ENCODE data around the gene MRGPRG. TPM values are rescaled to one million over a fixed set of nuclear protein-coding genes. Genes with fewer than 3 reads are reported as not detected.
A peak's percentile ranks its signal among the peaks of the same experiment; 100 is the strongest.
"Not testable (repeated sequence)": the region's sequence is repeated elsewhere in the genome, so short reads cannot be mapped to it uniquely, and the experiment has no call there.

MRGPRG gene, protein sequence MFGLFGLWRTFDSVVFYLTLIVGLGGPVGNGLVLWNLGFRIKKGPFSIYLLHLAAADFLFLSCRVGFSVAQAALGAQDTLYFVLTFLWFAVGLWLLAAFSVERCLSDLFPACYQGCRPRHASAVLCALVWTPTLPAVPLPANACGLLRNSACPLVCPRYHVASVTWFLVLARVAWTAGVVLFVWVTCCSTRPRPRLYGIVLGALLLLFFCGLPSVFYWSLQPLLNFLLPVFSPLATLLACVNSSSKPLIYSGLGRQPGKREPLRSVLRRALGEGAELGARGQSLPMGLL
- not detected for total RNA-seq

DNA sequence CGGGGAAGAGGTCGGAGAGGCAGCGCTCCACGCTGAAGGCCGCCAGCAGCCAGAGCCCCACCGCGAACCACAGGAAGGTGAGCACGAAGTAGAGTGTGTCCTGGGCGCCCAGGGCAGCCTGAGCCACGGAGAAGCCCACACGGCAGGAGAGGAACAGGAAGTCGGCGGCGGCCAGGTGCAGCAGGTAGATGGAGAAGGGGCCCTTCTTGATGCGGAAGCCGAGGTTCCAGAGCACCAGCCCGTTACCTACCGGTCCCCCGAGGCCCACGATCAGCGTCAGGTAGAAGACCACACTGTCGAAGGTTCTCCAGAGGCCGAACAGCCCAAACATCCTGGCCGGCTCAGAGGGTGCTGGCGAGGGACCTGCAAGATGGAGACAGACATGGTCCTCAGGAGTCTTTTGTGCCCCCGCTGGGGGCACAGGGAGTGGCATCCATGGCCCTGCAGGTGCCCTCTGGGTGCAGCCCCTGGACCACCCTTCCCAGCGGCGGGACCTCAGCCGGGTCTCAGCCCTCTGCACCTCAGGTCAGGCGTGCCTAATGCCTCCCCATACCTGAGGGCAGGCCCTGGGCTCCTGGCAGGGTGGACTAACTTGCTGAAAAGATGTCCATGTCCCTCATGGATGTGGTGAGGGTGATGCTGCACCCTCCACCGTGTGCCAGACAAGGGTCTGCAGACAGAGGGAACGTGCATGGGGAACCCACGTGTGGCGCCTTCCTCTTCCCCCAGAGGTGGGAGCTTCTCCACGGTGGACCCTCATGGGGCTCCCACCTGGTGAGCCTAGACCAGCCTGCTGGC lies at the start of gene MRGPRG:
Gene MRGPRG (minus strand): TSS at position 331 of the 798 bp plus-strand sequence. CDS start 0 bp downstream, at position 331.
- Histone ChIP-seq H3K27ac (no peak within 1 kb of the TSS), H3K27me3 (peaks cover 5% of the 10 kb centered on the region), H3K36me3 (no peaks in the 10 kb centered on the region), H3K4me3 (no peak within 1 kb of the TSS), H3K9me3 (no peaks in the 10 kb centered on the region), H3K4me1 (no peaks in the 10 kb centered on the region)
- intact Hi-C loops (cut with DNase I), result loop anchor here (5.0 kb wide), 2 partner anchors 46 to 181 kb away; no protein-coding TSS in a partner anchor
- peak in 1 of 2 donors; percentile 53 for DNase-seq (ENCODE audit: low spot score in 2 of 2)
- TF ChIP-seq, protein P1, sequence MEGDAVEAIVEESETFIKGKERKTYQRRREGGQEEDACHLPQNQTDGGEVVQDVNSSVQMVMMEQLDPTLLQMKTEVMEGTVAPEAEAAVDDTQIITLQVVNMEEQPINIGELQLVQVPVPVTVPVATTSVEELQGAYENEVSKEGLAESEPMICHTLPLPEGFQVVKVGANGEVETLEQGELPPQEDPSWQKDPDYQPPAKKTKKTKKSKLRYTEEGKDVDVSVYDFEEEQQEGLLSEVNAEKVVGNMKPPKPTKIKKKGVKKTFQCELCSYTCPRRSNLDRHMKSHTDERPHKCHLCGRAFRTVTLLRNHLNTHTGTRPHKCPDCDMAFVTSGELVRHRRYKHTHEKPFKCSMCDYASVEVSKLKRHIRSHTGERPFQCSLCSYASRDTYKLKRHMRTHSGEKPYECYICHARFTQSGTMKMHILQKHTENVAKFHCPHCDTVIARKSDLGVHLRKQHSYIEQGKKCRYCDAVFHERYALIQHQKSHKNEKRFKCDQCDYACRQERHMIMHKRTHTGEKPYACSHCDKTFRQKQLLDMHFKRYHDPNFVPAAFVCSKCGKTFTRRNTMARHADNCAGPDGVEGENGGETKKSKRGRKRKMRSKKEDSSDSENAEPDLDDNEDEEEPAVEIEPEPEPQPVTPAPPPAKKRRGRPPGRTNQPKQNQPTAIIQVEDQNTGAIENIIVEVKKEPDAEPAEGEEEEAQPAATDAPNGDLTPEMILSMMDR (IDR thresholded peaks at IDR 0.05), result no peak

DNA sequence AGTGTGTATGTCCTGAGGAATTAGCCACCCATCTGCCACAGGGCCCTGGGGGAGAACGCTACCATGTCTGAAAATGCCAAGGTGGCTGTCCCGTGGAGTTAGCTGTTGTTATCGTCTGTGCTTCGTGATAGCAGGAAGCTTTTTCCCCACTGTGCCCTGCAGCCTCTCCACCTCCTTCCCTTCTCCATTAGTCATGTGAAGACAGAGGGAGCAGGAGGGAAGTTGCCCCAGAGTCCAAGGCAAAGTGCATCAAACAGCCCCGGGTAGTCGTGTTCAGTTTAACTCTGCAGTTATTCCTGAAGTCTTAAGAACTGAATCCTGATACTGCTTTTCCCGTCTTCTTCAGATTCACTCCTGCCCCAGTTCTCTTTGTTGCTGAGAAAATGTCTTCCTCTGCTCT lies 43.9 kb upstream of the MRGPRG start:
- H3K9me3 ChIP-seq; H3K27me3 ChIP-seq; DNase-seq (ENCODE audit: low spot score in 2 of 2); H3K4me1 ChIP-seq; intact Hi-C loops (cut with DNase I); H3K36me3 ChIP-seq; H3K4me3 ChIP-seq; H3K27ac ChIP-seq: not testable (repeated sequence)

DNA sequence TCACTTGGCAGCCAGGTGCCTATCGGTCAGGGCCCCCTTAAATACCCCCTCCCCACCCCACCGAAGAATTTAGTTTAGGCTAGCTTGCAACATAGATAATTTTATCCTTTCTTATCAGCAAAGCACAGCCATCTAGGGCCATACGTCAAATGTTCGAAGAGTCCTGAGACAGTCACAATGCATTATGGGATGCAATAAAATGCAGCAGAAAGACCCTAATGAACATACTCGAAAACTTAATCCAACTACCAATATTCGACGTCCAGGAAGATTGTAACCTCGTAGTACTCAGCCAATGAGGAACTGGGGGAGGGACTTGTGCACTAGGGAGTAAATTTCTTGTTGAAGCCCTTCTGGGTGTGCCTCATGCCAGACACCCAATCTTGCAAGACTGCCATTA lies 43.2 kb upstream of the MRGPRG start:
- H3K27me3 ChIP-seq; H3K4me3 ChIP-seq; H3K27ac ChIP-seq; H3K9me3 ChIP-seq; intact Hi-C loops (cut with DNase I); H3K4me1 ChIP-seq; DNase-seq (ENCODE audit: low spot score in 2 of 2); H3K36me3 ChIP-seq: not testable (repeated sequence)

DNA sequence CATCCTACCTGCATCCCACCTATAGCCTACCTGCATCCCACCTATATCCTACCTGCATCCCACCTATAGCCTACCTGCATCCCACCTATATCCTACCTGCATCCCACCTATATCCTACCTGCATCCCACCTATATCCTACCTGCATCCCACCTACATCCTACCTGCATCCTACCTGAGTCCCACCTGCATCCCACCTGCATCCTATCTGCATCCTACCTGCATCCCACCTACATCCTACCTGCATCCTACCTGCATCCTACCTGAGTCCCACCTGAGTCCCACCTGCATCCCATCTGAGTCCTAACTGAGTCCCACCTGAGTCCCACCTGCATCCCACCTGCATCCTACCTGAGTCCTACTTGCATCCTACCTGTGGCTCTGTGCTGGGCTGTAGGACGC lies 38.9 kb upstream of the MRGPRG start:
- H3K36me3 ChIP-seq; H3K27ac ChIP-seq; H3K27me3 ChIP-seq; H3K4me3 ChIP-seq; H3K4me1 ChIP-seq; H3K9me3 ChIP-seq; DNase-seq (ENCODE audit: low spot score in 2 of 2); intact Hi-C loops (cut with DNase I): not testable (repeated sequence)

DNA sequence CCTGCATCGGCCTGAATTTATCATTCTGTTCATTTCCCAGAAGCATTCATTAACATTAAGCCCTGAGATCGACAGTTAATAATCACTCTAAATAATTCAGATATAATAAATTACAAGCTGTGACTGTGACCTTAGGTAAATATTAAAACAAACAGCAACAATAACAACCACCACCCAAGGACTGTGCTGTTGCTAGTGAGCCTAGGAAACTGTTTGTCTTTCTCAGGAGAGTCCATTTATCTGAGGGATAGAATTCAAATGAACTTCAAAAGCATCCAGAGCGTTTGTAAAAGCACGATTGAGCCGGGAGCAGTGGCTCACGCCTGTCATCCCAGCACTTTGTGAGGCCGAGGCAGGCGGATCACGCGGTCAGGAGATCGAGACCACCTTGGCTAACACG lies 36.6 kb upstream of the MRGPRG start:
- DNase-seq (ENCODE audit: low spot score in 2 of 2); H3K27me3 ChIP-seq; H3K27ac ChIP-seq; intact Hi-C loops (cut with DNase I); H3K4me3 ChIP-seq; H3K36me3 ChIP-seq; H3K4me1 ChIP-seq; H3K9me3 ChIP-seq: not testable (repeated sequence)

DNA sequence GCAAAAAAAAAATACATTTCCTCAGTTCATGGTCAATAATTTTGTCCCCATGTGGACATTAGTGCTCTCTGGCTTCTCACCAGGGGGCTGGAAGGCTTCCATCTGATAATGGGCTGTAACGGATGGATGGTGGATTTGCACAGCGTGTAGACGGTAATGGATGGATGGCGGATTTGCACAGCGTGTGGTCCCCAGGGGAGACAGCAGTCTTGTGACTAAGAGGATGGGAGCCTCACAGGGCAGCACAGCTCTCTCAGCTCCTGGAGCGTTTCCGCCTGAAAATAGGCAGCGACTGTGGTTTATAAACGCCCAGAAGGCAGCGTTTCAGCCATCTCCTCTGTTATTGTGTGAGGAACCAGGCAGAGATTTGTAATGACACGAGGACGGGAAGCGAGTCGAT lies 36.2 kb upstream of the MRGPRG start:
- H3K27me3 ChIP-seq; intact Hi-C loops (cut with DNase I); H3K36me3 ChIP-seq; H3K9me3 ChIP-seq; H3K4me1 ChIP-seq; H3K27ac ChIP-seq; H3K4me3 ChIP-seq; DNase-seq (ENCODE audit: low spot score in 2 of 2): not testable (repeated sequence)

DNA sequence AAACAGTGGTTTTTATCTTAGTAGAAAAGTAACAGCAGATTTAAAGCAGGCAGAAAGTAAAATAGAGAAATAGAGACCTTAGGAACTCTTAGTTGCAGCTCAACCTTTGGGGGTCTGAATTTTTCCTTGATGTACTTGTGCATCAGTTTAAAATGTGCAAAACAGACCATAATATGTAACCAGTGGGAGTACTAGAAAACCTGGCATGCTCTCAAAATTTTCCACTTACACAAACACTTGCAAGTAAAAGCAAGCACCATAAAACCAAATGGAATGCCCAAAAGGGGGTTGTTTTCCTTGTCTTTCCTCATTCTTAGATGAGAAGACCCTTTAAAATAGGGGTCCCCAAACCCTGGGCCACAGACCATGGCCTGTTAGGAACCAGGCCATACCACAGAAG lies 26.5 kb upstream of the MRGPRG start:
- TF ChIP-seq, protein P1 (IDR thresholded peaks at IDR 0.05), result no peak
- Histone ChIP-seq H3K27me3 (no peaks in the 10 kb centered on the region), H3K27ac (no peak overlapping the region), H3K9me3 (no peaks in the 10 kb centered on the region), H3K4me3 (no peak overlapping the region), H3K36me3 (no peaks in the 10 kb centered on the region), H3K4me1 (no peaks in the 10 kb centered on the region)
- DNase-seq (ENCODE audit: low spot score in 2 of 2), result no peak
- intact Hi-C loops (cut with DNase I), result no loop called here

DNA sequence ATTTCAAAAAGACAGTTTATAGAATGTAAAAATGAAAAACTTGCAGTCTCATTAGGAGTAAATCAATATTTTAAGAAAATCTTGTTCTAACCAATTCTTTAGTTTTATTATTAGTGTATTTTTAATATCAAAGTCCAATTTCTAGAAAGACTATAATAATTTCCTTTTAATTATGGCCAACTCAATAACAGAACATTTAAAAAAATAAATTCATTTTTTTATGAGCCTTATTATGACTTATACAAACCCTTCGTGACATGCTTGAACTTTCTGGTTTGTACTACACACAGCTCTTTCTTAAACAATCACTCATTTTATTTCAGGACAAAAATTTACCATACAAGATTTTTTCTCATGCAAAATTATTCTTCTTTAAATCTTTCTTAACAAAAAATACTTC lies 25.3 kb upstream of the MRGPRG start:
- H3K9me3 ChIP-seq, result no peaks in the 10 kb centered on the region
- H3K27me3 ChIP-seq, result no peaks in the 10 kb centered on the region
- H3K4me3 ChIP-seq, result no peak overlapping the region
- no peak for DNase-seq (ENCODE audit: low spot score in 2 of 2)
- no peaks in the 10 kb centered on the region for H3K4me1 ChIP-seq
- TF ChIP-seq, protein P1 (IDR thresholded peaks at IDR 0.05), result no peak
- intact Hi-C loops (cut with DNase I), result no loop called here
- no peak overlapping the region for H3K27ac ChIP-seq
- H3K36me3 ChIP-seq, result no peaks in the 10 kb centered on the region

Data from ascending aorta (tissue), 2 donors.